PC-9 (cell line): ENCODE results near the gene DIDO1. TPM values are rescaled to one million over a fixed set of nuclear protein-coding genes. Genes with fewer than 3 reads are reported as not detected.
"Not testable (repeated sequence)": the region's sequence is repeated elsewhere in the genome, so short reads cannot be mapped to it uniquely, and the experiment has no call there.

Experiments
- BruUV-seq: library from RNA; stranded (reverse); fragments of 400-500 nt; replicated peaks from 2 replicates; lab custom pipeline; 2021; lab: Mats Ljungman, UMichigan
- CTCF ChIA-PET: fragments of 300-600 bp; sonication (Branson Sonifier 250); formaldehyde crosslinking; loops from one replicate; lab custom pipeline; 2022; ENCODE audit warnings: antibody characterized with exemption; lab: Charles Lee
- POLR2A ChIA-PET: fragments of 300-600 bp; sonication (Branson Sonifier 250); formaldehyde crosslinking; loops from one replicate; lab custom pipeline; 2022; ENCODE audit warnings: antibody characterized with exemption; ENCODE audit not compliant: unreplicated experiment; lab: Charles Lee
- DNase-seq, 2 experiments: peaks; one replicate each; pipeline versions ENCODE4 v3.0.0 to v3.0.0-alpha.2; 2015 to 2022; ENCODE audit warnings: mixed read lengths in 1 of 2
- H2AFZ ChIP-seq: fragments of 200-600 bp; sonication (generic); 2 replicates; pipeline ENCODE4 v1.8.1; 2017; ENCODE audit warnings: antibody characterized with exemption
- H3F3A ChIP-seq: fragments of 200-600 bp; sonication (generic); 2 replicates; pipeline ENCODE4 v1.8.1; 2017; ENCODE audit warnings: antibody characterized with exemption, mild to moderate bottlenecking, low read depth; ENCODE audit not compliant: insufficient read depth
- H3K27ac ChIP-seq: fragments of 200-600 bp; sonication (generic); 2 replicates; pipeline ENCODE4 v1.6.1; 2016; ENCODE audit warnings: mixed run types
- H3K27me3 ChIP-seq: fragments of 200-600 bp; sonication (generic); 2 replicates; pipeline ENCODE4 v1.6.1; 2016; ENCODE audit warnings: low read depth, mixed run types; ENCODE audit not compliant: insufficient read depth
- H3K36me3 ChIP-seq: fragments of 200-600 bp; sonication (generic); 2 replicates; pipeline ENCODE4 v1.6.1; 2016; ENCODE audit warnings: low read depth, mixed run types
- H3K4me1 ChIP-seq: fragments of 200-600 bp; sonication (generic); replicated peaks from 2 replicates; pipeline ENCODE4 v1.6.1; 2016; ENCODE audit warnings: mixed run types; ENCODE audit not compliant: insufficient read depth
- H3K4me2 ChIP-seq: fragments of 200-600 bp; sonication (generic); 2 replicates; pipeline ENCODE4 v1.6.1; 2017; ENCODE audit warnings: mixed run types
- H3K4me3 ChIP-seq: fragments of 200-600 bp; sonication (generic); 2 replicates; pipeline ENCODE4 v1.6.1; 2016; ENCODE audit warnings: mixed run types
- H3K79me2 ChIP-seq: fragments of 200-600 bp; sonication (generic); 2 replicates; pipeline ENCODE4 v1.6.1; 2017; ENCODE audit warnings: low read depth, mixed run types
- H3K9me2 ChIP-seq: fragments of 200-600 bp; sonication (generic); 2 replicates; pipeline ENCODE4 v1.8.1; 2017; ENCODE audit warnings: mild to moderate bottlenecking; ENCODE audit not compliant: insufficient read depth
- H3K9me3 ChIP-seq: fragments of 200-600 bp; sonication (generic); 2 replicates; pipeline ENCODE4 v1.8.1; 2016; ENCODE audit warnings: low read depth; ENCODE audit not compliant: insufficient read depth
- H4K20me1 ChIP-seq: fragments of 200-600 bp; sonication (generic); 2 replicates; pipeline ENCODE4 v1.8.1; 2017; ENCODE audit not compliant: insufficient read depth
- EZH2 ChIP-seq: fragments of 200-600 bp; sonication (generic); IDR thresholded peaks from 2 replicates; pipeline ENCODE4 v1.8.0; 2017; ENCODE audit warnings: antibody characterized with exemption, low read depth
- intact Hi-C: fragments of 100-400 bp; cut with micrococcal nuclease; formaldehyde crosslinking; loops from one replicate; pipeline ENCODE4 v1.10.0; 2022; ENCODE audit not compliant: unreplicated experiment
- total RNA-seq: library from RNA; stranded (reverse); gene quantifications from 2 replicates; pipeline ENCODE4 v1.2.3, GENCODE V29; 2021
- TF ChIP-seq, protein P1 (sequence below): fragments of 200-600 bp; sonication (generic); conservative IDR thresholded peaks from 2 replicates; pipeline ENCODE4 v1.6.1; 2017; ENCODE audit warnings: mixed run types, antibody characterized with exemption, mild to moderate bottlenecking, moderate library complexity

DIDO1 gene
- total RNA-seq, 1 experiment from 2014 or later, result 61.4 TPM

DNA sequence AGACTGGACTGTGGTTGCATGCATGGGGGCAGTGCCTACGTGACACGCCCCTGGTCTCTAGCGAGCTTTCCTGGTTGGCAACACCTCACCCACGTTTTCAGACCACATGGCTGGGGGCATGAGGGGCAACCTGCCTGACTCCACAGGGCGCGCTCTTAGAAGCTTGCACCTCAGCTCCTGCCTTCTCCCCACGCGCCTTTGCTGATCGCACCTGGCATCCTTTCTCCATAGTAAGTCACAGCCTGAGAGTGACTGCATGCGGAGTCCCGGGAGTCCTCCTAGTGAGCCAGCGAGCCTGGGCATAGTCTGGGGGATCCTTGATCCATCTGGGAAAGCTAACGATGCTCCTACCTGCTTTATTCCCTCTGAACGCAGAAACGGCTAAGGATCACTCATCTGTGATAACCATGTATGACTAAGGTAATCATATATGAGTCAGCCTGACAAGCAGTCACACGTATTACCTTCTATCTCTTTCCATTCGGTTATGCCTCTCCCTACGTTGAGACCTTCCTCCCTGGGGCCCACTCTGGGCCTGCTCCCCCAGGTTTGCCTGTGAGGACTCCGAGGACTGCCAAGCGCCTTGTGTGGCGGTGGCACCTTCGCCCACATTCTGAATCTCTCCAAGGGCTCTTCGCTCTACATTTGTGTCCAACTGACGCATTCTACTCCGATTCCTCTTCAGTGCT lies 69.2 kb downstream of the DIDO1 start:
- Histone ChIP-seq H3K4me3 (no peak overlapping the region), H3F3A (0 out of 2 replicates have a peak, but pooled peaks cover 4% of the 10 kb centered on the region), H3K9me2 (no peaks in the 10 kb centered on the region), H2AFZ (no peak overlapping the region), H3K4me2 (no peak overlapping the region), H3K36me3 (0 out of 2 replicates have a peak, but pooled peaks cover 9% of the 10 kb centered on the region), H3K27me3 (no peaks in the 10 kb centered on the region), H3K4me1 (peaks cover 13% of the 10 kb centered on the region), H3K79me2 (peaks cover 23% of the 10 kb centered on the region), H3K9me3 (no peaks in the 10 kb centered on the region), H3K27ac (no peak overlapping the region), H4K20me1 (no peaks in the 10 kb centered on the region)
- DNase-seq, result peak in 1 of 2 experiments; percentile 26
- intact Hi-C loops, result no loop called here
- POLR2A ChIA-PET, result interaction anchor here (0.6 kb wide), 1 partner anchor 12 kb away, joined by 9 read pairs; no protein-coding TSS in a partner anchor
- no TSS peak for BruUV-seq
- TF ChIP-seq EZH2, result no peak
- TF ChIP-seq, protein P1, sequence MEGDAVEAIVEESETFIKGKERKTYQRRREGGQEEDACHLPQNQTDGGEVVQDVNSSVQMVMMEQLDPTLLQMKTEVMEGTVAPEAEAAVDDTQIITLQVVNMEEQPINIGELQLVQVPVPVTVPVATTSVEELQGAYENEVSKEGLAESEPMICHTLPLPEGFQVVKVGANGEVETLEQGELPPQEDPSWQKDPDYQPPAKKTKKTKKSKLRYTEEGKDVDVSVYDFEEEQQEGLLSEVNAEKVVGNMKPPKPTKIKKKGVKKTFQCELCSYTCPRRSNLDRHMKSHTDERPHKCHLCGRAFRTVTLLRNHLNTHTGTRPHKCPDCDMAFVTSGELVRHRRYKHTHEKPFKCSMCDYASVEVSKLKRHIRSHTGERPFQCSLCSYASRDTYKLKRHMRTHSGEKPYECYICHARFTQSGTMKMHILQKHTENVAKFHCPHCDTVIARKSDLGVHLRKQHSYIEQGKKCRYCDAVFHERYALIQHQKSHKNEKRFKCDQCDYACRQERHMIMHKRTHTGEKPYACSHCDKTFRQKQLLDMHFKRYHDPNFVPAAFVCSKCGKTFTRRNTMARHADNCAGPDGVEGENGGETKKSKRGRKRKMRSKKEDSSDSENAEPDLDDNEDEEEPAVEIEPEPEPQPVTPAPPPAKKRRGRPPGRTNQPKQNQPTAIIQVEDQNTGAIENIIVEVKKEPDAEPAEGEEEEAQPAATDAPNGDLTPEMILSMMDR, result no peak
- CTCF ChIA-PET, result no interaction called here

DNA sequence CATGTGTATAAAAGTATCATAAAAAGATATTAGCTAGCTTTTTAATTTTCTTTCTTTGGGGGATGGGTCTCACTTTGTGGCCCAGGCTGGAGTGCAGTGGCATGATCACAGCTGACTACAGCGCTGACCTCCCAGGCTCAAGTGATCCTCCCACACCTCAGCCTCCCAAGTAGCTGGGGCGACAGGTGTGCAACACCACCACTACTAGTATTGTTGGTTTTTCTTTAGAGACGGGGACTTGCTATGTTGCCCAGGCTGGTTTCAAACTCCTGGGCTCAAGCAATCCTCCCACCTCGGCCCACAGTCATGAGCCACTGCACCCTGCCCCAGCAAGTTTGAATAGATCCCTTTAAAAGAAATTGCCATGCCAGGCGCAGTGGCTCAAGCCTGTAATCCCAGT lies 71.2 kb downstream of the DIDO1 start:
- no TSS peak for BruUV-seq
- no peak overlapping the region for H2AFZ ChIP-seq
- no peaks in the 10 kb centered on the region for H3K27me3 ChIP-seq
- H3K4me3 ChIP-seq, result no peak overlapping the region
- no peak overlapping the region for H3K27ac ChIP-seq
- H3K4me2 ChIP-seq, result no peak overlapping the region
- 0 out of 2 replicates have a peak, but pooled peaks cover 4% of the 10 kb centered on the region for H3F3A ChIP-seq
- peaks cover 17% of the 10 kb centered on the region for H3K79me2 ChIP-seq
- no peak for DNase-seq
- H3K36me3 ChIP-seq, result 0 out of 2 replicates have a peak, but pooled peaks cover 9% of the 10 kb centered on the region
- no peaks in the 10 kb centered on the region for H3K9me2 ChIP-seq
- ChIA-PET POLR2A (no interaction called here), CTCF (no interaction called here)
- H3K4me1 ChIP-seq, result peaks cover 7% of the 10 kb centered on the region
- intact Hi-C loops, result no loop called here
- no peaks in the 10 kb centered on the region for H4K20me1 ChIP-seq
- TF ChIP-seq, protein P1, result no peak
- TF ChIP-seq EZH2, result no peak
- H3K9me3 ChIP-seq, result no peaks in the 10 kb centered on the region

- Histone ChIP-seq H3K36me3 (0 out of 2 replicates have a peak, but pooled peaks cover 9% of the 10 kb centered on the region), H3K4me1 (no peaks in the 10 kb centered on the region), H3K27ac (no peak overlapping the region), H3K9me3 (no peaks in the 10 kb centered on the region), H2AFZ (no peak overlapping the region), H4K20me1 (no peaks in the 10 kb centered on the region), H3K9me2 (no peaks in the 10 kb centered on the region), H3K4me3 (no peak overlapping the region), H3F3A (no peaks in the 10 kb centered on the region), H3K4me2 (no peak overlapping the region), H3K27me3 (no peaks in the 10 kb centered on the region), H3K79me2 (peaks cover 8% of the 10 kb centered on the region)
- ChIA-PET CTCF (no interaction called here), POLR2A (no interaction called here)
- no peak for TF ChIP-seq EZH2
- TF ChIP-seq, protein P1, result no peak
- intact Hi-C loops, result no loop called here
- no TSS peak for BruUV-seq
- peak in 1 of 2 experiments; percentile 25 for DNase-seq
Measured at GRCh38 chr20:62854121-62854520, 72.2 kb downstream of the DIDO1 start.

DNA sequence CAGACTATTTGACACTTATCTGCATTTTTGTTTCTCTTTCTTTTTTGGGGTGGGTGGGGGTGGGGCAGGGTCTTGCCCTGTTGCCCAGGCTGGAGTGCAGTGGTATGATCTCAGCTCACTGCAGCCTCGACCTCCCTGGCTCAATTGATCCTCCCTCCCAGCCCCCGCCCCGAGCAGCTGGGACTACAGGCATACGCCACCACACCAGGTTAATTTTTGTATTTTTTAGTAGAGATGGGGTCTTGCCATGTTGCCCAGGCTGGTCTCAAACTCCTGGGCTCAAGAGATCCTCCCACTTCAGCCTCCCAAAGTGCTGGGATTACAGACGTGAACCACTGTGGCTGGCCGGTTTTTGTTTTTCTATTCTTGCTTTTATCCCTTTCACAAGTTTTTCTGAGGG lies 73.0 kb downstream of the DIDO1 start:
- H4K20me1 ChIP-seq, H3K9me3 ChIP-seq, H3K4me3 ChIP-seq, CTCF ChIA-PET, H3K27me3 ChIP-seq, H3K79me2 ChIP-seq, H3K9me2 ChIP-seq, intact Hi-C loops, H3K4me1 ChIP-seq, POLR2A ChIA-PET, H3F3A ChIP-seq, H3K36me3 ChIP-seq, H3K4me2 ChIP-seq, BruUV-seq, H2AFZ ChIP-seq, H3K27ac ChIP-seq, DNase-seq: not testable (repeated sequence)
